A172 (cell line): ENCODE results near the gene FEZ2. TPM values are rescaled to one million over a fixed set of nuclear protein-coding genes. Genes with fewer than 3 reads are reported as not detected.

ENCODE experiments used
- DNase-seq: peaks from one replicate; pipeline ENCODE4 v3.0.0-alpha.2; 2015; ENCODE audit warnings: low spot score
- total RNA-seq: library from RNA; depleted of rRNA; stranded (reverse); fragments of >200 nt; shearing (Covaris generic); gene quantifications from 2 replicates; pipeline ENCODE4 v1.2.3, GENCODE V29; 2014

FEZ2 gene
- total RNA-seq, 1 experiment from 2014 or later = 290 TPM

DNA sequence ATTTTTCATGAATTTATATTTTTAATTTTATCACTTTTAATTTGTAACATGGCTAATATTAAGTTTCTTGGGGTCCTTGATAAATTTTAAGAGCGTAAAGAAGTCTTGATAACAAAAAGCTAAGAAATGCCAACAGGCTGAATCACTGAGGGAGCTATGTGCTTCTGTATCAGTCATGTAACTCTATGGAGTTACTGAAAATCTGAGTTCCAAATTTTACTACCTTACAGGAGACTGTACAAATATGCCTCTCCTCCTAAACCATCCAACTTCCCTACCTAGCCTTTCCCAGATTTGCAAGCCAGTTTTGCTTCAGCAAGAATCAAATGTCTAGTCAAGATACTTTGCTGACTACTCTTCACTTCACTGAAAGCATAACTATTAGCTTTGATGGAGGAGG is 35.7 kb downstream of the FEZ2 start:
- peak; percentile 77 for DNase-seq

DNA sequence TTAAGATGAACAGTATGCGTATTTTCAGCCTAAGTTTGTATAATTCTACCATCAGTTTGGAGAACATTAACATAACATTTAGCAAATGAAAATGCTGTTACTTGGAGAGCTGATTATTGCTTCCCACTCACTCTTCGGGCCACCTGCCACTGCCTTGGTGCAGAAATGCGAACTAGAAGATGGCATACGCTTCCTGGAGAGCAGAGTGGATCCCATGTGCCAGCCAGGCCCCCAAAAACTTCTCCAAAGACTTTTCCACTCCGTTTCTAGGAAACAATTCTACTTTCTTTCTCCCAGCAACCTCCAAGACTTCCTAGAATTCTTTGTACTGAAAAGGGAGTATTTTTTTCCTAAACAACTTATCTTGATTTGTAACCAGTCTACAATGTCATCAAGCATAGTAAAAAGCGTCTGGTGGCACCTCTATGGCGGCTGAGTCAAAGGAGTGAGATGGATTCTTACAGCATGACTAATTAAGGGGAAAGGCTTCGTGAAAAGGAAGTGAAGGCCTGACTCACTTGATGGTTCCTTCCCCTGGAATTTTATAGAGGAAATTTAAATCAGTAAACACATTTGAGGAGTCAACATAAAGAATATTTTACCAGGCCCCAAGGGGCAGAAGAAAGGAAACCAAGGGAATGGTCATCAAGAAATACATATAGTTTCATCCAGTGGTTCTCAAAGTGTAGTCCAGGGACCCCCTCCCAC is 36.6 kb downstream of the FEZ2 start:
- DNase-seq = peak; percentile 99

DNA sequence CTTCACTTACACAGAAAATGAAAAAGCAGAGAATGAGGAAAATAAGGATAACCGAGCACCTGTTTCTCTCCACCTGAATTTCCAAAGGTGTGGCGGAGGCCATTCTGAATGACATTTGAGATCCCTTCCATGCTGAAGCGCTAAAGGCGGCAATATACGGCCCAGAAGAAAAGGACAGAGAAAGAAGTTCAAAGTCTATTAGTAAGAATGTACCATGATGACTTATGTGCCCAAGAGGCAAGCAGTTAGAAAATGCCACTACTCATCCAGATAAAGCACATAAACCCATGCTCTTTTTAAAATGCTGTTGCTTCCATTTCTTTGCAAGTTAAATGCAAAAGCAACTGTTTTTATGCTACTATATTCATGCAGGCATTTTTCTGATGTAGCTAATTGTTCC is 37.2 kb downstream of the FEZ2 start:
- peak; percentile 41 for DNase-seq

DNA sequence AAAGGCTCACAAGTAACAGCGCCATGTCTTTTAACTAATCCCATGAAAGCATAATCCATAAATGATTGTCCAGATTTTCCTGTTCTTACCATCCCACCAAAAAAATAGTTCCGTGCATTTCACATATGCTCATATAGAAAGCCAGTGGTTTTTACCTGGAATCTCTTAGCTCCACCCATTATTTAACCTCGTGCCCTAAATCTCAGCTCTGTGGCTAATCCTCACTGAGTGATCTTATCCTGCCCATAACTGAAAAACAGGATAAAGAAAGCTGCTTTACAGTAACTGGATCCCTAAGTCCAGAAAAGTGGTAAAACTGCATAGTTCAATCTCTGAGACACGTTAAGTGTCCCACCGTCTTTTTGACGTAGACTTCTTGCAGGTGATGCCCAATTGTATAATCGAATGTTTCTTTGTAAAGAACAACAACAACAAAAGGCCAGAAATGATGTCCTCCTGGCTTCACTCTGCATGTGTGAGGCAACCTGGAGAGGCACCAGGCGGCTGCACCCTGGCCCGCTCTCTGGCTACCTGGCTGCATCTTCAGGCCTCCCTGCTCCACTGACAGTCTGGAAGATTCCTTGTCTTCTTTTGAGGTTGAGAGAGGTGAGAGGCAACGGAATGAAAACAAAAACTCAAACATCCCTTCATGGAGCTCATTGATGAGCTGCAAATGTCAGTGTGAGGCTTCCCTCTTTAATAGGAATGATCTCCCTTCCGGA is 38.6 kb downstream of the FEZ2 start:
- DNase-seq = peak; percentile 61

DNA sequence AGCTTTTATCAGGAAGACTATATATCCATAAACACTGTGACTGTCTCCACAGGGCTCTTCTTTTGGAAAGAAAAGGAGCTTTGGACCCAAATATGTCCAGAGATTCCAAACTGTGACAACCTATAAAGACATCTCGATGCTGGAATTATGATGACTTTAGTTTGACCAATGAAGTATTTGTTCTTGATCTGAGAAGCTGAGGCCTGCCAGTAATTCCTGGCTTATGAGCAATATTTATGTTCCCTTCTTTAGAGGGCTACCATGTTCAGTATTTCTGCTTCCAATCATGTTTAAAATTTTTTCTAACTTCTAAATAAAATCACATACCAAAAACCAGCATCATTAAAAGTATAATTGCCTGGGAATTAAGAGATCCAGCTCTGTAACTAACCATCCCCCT is 41.1 kb downstream of the FEZ2 start:
- peak; percentile 46 for DNase-seq

DNA sequence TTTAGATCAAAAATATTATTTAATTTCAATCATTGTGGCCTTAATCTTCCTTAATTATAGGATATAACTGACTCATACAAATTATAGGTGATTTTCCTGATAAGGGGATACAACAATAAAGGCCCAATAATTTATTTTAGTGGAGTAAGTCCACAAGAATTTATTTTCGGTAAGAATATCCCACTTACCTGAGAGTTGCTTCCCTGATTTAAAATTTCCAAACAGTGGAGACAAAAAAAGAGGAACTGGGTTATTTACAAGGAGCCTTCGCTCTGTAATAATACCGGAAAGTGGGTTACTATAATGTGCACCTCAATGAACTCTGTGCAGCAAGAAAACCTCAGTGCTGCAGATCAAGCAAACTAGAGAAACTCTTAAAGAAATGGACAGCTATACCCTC is 42.2 kb downstream of the FEZ2 start:
- no peak for DNase-seq

DNA sequence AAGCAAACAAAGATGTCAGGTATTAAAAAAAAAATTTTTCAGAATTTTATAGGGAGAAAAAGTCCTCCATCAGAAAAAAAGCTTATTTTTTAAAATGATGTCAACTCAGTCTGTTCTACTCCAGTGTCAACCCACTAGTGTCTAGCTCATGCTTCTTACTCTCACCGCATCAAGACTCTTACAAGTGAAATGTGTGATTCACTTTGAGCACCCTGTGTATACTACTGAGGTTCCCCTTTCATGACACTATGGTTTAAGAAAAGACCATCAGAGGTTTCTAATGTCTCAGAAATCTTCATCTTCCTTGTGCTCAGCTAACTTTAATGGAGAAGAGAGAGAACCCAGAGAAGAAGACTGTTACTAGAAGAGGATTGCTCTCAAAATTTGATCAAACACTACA is 43.4 kb downstream of the FEZ2 start:
- DNase-seq = no peak

DNA sequence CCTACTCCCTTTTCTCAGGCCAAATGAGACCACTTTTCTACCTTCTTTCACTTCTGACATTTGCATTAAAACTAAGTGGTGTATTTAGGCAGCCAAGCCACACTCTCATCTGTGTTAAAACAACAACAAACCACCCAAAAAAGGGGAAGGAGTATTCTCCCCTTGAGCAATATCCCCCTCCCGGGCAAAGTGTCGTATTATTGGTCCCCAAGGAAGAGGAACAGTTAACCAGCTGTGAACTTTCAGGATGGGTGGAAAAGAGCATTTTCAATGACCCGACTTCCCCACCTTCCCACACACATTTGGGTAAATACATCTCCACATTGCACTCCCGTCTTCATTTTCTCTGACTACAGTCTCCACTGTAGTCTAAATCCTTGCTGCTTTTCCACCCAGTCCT is 44.3 kb downstream of the FEZ2 start:
- no peak for DNase-seq

DNA sequence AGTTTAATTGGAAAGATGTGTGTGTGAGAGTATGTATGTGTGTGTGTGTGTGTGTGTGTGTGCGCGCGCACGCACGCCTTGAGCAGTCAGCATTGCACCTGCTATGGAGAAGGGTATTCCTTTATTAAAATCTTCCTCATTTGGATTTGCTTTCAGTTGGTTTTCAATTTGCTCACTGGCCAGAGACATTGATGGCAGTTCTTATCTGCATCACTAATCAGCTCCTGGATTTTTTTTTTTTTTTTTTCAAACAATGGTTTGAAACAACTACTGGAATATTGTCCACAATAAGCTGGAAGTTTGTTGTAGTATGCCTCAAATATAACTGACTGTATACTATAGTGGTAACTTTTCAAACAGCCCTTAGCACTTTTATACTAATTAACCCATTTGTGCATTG is 48.0 kb downstream of the FEZ2 start:
- DNase-seq = no peak

DNA sequence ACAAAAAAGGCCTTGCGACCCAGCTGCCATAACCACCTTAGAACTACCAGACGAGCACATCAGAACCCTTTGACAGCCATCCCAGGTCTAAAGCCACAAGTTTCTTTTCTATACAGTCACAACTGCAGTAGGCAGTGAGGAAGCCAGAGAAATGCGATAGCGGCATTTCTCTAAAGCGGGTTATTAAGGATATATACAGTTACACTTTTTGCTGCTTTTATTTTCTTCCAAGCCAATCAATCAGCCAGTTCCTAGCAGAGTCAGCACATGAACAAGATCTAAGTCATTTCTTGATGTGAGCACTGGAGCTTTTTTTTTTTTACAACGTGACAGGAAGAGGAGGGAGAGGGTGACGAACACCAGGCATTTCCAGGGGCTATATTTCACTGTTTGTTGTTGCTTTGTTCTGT is 48.8 kb downstream of the FEZ2 start:
- DNase-seq = peak; percentile 81

DNA sequence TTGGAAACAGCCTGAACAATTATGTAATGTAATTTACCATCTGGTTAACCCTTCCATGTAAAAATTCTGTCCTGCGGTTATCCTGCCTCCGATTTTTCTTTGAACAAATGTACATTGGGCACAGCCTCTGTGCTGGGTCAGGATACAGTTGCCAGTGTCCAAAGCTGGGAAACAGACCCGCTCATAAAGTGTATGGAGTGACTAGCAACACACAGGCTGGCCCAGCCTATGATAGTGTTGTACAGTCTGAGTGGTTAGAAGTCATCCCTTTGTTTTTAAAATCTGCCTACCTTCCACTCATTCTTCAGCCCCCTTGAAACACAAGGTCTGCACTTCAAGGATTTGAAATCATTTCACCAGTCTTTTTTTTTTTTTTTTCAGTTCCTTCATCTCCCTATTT is 50.1 kb downstream of the FEZ2 start:
- no peak for DNase-seq

DNA sequence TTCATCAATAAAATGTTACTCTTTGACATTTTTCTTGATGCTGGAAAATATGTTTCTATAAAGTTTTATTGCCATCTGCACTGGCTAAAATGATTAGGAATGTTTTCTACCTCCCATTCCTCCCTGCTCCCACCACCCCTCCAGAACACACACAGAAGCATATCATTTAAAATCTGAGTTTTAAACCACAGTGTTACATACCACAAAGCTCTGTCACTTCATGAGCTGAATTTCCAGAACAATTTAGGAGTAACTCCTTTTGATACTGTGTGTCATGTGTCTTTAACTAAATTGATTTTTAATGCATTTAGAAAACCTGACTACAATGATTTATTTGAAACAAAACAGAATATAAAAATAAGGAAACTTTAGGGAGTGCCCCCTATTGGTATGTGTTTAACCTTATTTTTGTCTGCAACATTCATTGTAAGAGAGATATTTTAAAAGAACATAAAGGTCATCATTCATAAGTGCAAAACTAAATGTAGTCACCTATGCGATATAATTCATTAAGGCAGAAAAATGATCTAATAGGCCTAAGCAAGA is 52.0 kb downstream of the FEZ2 start:
- DNase-seq = no peak

DNA sequence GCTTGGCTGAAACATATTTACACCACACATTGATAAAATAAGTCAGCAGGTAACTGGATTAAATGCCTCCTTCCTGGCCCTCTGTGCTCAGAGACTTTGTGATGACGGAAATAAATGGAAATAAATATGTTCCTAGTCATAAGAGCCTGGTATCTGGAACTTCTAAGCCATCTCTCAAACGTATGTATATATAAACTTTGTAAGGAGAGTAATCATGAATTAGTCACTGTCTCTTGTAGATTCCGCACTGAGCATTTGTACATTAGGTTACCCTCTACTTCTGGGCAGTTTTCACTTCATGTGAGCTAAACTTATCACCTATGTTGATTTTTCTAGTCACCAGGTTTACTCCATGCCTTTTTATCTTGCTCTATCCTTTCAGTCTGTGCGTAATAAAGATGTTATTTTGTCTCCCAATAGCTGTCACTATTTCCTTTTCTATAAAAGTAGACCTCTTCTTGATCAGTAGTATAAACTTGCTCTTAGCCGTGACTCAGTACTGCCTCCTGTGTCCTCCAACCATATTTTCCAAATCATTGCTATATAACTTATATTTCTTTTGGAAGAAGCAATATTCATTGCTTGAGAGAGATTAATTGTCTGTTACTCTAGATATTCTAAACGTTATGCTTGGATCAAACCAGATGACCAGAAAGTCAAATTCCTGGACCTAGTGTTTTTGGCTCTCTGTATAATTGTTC is 53.2 kb downstream of the FEZ2 start:
- no peak for DNase-seq

DNA sequence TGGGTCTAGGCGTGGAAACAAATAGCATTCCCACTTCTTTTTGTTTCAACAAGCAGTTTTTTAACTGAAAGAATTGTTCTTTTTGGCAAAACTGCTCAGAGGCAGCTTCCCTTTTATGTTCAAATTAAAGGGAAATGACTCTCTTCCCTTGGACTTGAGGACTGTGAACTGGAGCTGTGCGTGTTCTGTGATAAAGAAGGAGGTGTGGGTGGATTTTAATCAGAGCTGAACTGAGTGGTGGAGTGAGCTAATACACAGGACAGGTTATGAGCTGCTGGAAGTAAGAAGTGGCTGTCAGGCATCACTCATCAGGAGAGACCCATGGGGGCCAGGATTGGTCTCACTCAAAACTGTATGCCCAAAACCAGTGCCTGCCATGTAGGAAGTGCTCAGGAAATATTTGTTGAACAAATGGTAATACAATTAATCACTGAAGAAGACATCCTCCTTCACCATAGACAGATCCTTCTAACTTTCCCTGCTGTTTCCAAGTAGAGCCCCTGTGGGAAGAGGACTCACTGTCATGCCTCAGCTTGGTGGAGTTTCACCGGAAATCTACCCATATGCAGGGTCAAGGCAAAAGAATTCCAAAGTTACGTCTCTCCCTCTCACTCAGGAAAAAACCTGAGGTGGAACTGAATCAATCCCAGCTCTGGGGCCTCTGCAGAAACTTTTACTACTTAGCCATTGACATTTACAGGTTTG is 55.9 kb downstream of the FEZ2 start:
- DNase-seq = no peak

DNA sequence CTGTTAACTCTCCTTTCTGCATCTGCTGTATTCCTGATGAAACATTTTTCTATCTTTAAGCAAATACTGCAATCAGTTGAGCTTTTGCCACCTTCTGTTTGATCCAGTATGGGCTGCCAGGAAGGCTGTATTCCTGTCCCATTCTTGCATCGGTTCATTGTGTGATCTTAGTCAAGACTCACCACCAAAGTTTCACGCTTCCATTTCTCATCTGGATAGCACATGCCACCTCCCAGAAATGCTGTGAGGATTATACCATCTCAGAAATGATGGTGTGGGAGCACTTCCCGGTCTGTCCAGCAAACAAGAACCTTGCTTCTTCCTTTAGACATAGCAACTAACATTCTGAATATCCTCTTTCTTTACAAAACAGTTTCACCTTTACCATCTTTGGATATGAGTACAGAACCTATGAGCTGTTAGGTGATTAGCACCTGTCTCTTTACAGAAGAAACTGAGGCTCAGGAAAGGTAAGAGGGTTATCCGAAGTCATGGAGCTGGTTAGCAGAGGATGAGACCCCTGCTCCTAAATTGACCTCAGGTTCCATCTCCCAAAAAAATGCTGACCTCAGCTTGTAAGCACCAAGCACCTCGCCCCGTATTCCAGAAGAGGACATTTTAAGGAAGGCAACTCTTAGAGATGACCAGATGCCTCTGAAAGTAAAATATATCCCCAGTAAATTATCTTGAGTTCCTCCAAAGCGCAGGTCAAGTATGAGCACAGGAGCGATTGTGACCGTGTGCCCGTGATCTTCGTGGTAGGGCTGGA is 56.8 kb downstream of the FEZ2 start:
- no peak for DNase-seq

DNA sequence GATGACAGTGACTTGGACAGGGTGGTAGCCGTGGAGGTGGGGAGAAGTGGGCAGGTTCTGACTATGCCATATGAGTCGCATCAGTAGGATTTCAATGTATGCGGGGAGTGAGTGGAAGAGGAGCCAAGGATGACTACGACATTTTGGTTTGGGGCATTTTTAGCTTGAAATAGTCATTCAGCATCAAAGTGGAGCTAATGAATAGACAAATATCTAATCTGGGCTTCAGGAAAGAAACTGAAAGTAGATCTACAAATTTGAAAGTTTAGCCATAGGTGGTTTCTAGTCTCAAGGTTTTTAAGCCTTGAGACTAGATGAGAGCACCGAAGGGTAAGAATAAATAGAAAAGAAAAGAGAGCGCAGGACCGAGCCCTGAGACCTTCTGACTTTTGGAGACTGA is 58.3 kb downstream of the FEZ2 start:
- peak; percentile 69 for DNase-seq

DNA sequence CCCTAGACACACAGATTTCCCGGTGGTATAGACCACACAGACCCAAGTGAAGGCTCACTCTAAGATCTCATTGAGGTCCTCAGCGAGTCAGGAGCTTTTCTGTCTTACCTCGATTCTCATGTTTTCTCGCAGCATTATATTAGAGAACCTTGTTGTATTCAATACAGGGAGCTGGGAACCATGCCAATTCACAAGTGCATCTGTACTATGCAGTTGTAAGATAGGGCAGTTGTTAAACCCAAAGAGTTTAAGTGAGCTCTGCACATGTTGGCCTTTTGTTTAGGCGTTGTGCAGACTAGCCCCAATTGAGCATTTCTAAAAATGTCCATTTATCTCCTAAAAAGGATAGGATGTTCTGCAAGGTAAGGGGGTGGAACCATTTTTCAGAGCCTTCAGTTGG is 59.6 kb downstream of the FEZ2 start:
- DNase-seq = no peak

DNA sequence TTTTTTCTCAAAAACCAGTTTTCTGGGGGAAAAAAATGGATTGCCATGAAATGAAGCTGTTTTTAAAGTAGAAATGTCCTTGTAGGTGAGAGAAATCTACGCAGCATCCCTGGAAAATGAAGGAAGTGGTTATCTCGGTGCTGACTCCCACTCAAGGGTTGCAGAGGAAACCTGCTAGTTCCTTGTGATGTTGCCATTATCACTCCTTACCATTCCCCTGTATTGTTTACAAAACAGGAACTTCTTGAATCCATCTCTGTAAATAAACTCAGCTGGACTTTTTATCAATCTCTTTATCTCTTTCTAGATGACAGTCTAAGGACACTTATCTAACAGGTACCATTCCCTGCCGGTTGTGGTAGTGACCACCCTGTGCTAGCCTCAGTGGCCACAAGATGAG is 61.2 kb downstream of the FEZ2 start:
- DNase-seq = no peak

DNA sequence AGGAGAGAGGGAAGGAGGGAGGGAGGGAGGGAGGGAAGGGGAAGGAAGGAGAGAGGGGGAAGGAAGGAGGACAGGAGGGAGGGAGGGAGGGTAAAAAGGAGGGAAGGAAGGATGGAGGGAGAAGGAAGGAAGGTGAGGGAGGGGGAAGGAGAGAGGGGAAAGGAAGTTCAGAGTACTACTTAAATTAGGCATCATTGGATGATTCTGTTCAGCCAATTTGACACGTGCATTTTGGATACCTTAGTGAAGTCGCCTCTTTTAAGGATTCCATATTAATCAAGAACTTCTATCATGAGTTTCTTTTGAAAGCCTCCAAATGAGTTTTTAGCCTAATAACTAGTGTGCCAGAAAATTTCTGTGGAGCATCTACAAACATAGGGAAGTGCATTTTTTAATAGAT is 62.9 kb downstream of the FEZ2 start:
- no peak for DNase-seq

DNA sequence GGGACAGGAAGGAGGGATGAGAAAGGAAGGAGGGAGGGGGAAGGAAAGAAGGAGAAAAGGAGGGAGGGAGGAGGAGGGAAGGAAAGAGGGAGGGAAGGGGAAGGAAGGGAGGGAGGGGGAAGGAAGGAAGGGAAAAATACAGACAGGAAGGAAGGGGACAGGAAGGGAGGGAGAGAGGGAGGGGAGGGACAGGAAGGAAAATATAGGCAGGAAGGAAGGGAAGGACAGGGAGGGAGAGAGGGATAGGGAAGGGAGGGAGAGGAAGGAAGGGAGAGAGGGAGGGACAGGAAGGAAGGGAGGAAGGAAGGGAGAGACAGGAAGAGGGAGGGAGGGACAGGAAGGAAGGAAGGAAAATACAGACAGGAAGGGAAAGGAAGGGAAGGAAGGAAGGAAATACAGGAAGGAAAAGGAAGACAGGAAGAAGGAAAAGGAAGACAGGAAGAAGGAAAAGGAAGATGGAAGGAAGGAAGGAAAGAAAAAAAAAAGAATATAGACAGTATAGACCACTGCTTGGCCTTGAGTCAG is 63.6 kb downstream of the FEZ2 start:
- DNase-seq = no peak

DNA sequence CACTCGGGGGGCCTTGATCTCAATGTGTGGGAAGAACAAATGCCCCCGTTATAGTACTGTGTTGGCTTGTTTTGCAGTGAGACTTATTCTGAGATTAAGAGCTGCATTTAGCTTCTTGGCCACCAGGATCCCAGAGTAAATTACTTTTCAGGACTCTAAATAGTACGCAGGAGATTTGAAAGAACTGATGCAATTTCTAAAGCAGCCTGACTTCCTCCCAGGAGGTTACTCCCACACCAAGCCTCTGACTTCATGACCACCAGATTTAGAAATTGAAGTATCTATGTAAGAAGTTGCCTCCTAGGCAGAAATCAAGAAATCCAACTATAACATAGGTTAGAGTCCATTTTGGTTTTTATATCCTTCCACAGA is 67.0 kb downstream of the FEZ2 start:
- DNase-seq = no peak
